Activated CD8-positive, alpha-beta memory T cell treated with anti-CD3 and anti-CD28 coated beads, Interleukin-2, amount 50 U/mL, for 24 hours (primary cell): ENCODE data around the gene C1D.
"Not testable (repeated sequence)": the region's sequence is repeated elsewhere in the genome, so short reads cannot be mapped to it uniquely, and the experiment has no call there.

Experiments
- DNase-seq: peaks from one replicate; pipeline ENCODE4 v3.0.0-alpha.2; 2020; ENCODE audit errors: extremely low read depth

The C1D gene

DNA sequence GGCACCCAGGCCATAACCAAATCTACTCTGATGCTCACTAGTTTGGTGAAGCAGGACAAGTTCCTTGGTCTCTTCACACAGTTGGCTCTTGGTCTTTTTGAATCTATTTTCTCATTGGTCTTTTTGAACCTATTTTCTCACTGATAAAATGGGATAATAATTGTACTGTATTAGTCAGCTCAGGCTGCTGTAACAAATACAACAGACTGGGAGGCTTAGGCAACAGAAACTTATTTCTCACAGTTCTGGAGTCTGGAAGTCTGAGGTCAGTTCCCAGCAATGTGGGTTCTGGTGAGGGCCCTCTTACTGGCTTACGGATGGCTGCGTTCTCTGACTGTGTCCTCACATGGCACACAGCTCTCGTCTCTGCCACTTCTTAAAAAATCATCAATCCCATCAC lies 63.5 kb downstream of the C1D start:
- no peak for DNase-seq

- DNase-seq = no peak
These were observed 64.9 kb downstream of the C1D start for GRCh38 chr2:67997903-67998302.

GRCh38 chr2:67997528-67997900 lies 65.3 kb downstream of the C1D start:
- no peak for DNase-seq

GRCh38 chr2:67996772-67997527 lies 65.9 kb downstream of the C1D start:
- DNase-seq = no peak

DNA sequence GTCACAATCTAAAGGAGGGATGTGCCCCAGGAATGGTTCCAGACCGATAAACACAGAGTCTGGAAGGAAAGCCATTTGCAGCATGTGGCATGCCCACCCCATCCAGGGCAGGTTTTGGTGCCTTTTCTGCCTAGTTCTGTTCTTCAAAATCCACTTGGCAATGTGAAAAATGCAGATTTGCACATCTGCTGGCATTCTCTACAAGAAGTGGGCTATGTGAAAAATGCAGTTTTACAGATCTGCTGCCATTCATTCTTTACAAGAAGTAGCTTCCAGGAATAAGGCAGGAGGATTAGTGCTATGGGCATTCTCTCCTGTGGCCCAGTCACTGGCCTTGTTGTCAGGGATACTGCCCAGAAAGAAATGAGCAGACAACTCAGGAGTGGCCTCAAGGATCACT lies 68.1 kb downstream of the C1D start:
- DNase-seq = no peak

DNA sequence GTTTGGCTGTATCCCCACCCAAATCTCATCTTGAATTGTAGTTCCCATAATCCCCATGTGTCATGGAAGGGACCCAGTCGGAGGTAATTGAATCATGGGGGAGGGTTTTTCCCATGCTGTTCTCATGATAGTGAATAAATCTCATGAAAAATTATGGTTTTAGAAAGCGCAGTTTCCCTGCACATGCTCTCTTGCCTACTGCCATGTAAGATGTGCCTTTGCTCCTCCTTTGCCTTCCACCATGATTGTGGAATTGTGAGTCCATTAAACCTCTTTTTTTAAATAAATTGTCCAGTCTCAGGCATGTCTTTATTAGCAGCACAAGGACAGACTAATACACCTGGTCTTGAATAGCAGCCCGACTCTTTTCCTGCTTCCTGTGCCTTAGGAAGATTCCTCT lies 68.7 kb downstream of the C1D start:
- not testable (repeated sequence) for DNase-seq

DNA sequence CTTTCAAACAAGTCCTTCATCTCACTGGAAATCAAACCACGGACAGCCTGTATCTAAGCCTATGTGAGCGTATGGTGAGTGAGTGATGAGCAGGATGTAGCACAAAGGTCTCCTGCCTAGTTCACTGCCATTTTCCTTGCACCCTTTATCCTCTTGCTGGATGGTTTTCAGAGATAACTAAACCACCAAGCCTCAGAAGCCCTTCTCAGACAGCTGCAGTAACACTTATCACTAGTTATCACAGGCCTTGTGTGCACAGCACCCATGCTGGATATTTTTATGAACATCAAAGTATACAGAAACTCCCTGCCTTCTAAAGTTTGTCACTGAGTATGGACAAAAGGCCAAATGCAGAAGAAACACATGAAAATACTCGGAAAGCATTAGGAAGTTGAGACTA lies 69.5 kb downstream of the C1D start:
- no peak for DNase-seq

GRCh38 chr2:67991456-67991855 lies 71.3 kb downstream of the C1D start:
- DNase-seq = no peak
